ENCODE measurements around the gene SLC25A27. TPM values are rescaled to one million over a fixed set of nuclear protein-coding genes. Genes with fewer than 3 reads are reported as not detected.

SLC25A27 gene
- total RNA-seq, 1 experiment from 2014 or later: 10.7 TPM

- DNase-seq (ENCODE audit: low read depth, low spot score): no peak
- ChIA-PET CTCF (no interaction called here), RAD21 (ENCODE audit: low non-redundant PET in 1 of 2, low total read pairs in 2 of 2, uncharacterized antibody in 2 of 2, unreplicated experiment in 2 of 2) (no interaction called here), POLR2A (interaction anchor here (0.7 kb wide), 1 partner anchor 584 kb away, joined by 3 read pairs; no protein-coding TSS in a partner anchor)
- H3K79me2 ChIP-seq (ENCODE audit: insufficient read depth, low read length): no peaks in the 10 kb centered on the region
- H3K9me3 ChIP-seq (ENCODE audit: control insufficient read depth in 1 of 2, insufficient read depth in 1 of 2, low read depth in 1 of 2, low read length in 2 of 2): no peaks in the 10 kb centered on the region
- no peaks in the 10 kb centered on the region for H3K9me2 ChIP-seq (ENCODE audit: insufficient read depth)
- no peak overlapping the region for H3K4me3 ChIP-seq (replicated peaks in 1 of 2; ENCODE audit: low read depth in 1 of 2, low read length in 2 of 2)
- no peak overlapping the region for H3K27ac ChIP-seq (ENCODE audit: low read depth, low read length)
- no peaks in the 10 kb centered on the region for H3K27me3 ChIP-seq (ENCODE audit: insufficient read depth, low read length)
- no peak overlapping the region for H3K4me2 ChIP-seq (ENCODE audit: low read length)
- no TSS peak for BruUV-seq (replicated peaks)
- no peak for ATAC-seq
- no peaks in the 10 kb centered on the region for H3K36me3 ChIP-seq (ENCODE audit: control insufficient read depth in 1 of 2, insufficient read depth in 2 of 2, low read length in 2 of 2)
- no peaks in the 10 kb centered on the region for H4K20me1 ChIP-seq (ENCODE audit: insufficient read depth)
- H2AFZ ChIP-seq (ENCODE audit: low read depth, low read length, poor library complexity, severe bottlenecking): no peak overlapping the region
- intact Hi-C loops (cut with micrococcal nuclease): no loop called here
- TF ChIP-seq MAX (IDR thresholded peaks at IDR 0.05): no peak
- no peak for TF ChIP-seq ELF1 (IDR thresholded peaks at IDR 0.05; ENCODE audit: borderline replicate concordance, low read depth)
- no peak for TF ChIP-seq YY1 (IDR thresholded peaks at IDR 0.05; ENCODE audit: extremely low read depth, insufficient replicate concordance, low read depth, low read length)
- no peak for TF ChIP-seq FOSL1 (IDR thresholded peaks at IDR 0.05; ENCODE audit: low read depth)
- no peak for TF ChIP-seq CBX3 (IDR thresholded peaks at IDR 0.05; ENCODE audit: low read depth)
- no peak for TF ChIP-seq RAD21 (IDR thresholded peaks at IDR 0.05; ENCODE audit: low read depth)
- TF ChIP-seq ZFX (IDR thresholded peaks at IDR 0.05): no peak
- no peak for TF ChIP-seq POLR2AphosphoS5 (IDR thresholded peaks at IDR 0.05; ENCODE audit: low read depth, low read length)
- TF ChIP-seq EZH2 (IDR thresholded peaks at IDR 0.05): no peak
- no peak for TF ChIP-seq JUND (IDR thresholded peaks at IDR 0.05)
- TF ChIP-seq EGR1 (IDR thresholded peaks at IDR 0.05; ENCODE audit: low read depth): no peak
- TF ChIP-seq, protein P1, sequence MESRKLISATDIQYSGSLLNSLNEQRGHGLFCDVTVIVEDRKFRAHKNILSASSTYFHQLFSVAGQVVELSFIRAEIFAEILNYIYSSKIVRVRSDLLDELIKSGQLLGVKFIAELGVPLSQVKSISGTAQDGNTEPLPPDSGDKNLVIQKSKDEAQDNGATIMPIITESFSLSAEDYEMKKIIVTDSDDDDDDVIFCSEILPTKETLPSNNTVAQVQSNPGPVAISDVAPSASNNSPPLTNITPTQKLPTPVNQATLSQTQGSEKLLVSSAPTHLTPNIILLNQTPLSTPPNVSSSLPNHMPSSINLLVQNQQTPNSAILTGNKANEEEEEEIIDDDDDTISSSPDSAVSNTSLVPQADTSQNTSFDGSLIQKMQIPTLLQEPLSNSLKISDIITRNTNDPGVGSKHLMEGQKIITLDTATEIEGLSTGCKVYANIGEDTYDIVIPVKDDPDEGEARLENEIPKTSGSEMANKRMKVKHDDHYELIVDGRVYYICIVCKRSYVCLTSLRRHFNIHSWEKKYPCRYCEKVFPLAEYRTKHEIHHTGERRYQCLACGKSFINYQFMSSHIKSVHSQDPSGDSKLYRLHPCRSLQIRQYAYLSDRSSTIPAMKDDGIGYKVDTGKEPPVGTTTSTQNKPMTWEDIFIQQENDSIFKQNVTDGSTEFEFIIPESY (IDR thresholded peaks at IDR 0.05; ENCODE audit: extremely low read depth, insufficient replicate concordance, low read length): no peak
- H3K9ac ChIP-seq (ENCODE audit: low read length): no peak overlapping the region
- H3K4me1 ChIP-seq (ENCODE audit: control insufficient read depth in 1 of 2, insufficient read depth in 2 of 2, low read length in 2 of 2): no peaks in the 10 kb centered on the region
Measured at GRCh38 chr6:46632053-46632452, 20.7 kb upstream of the SLC25A27 start.

All from HCT116 (cell line).